CD4-positive, alpha-beta T cell treated with Interferon gamma for 1 hour (primary cell): Measurements from ENCODE around the gene RASGRP1.
"Not testable (repeated sequence)": the region's sequence is repeated elsewhere in the genome, so short reads cannot be mapped to it uniquely, and the experiment has no call there.

Experiments
- DNase-seq: peaks from one replicate; pipeline ENCODE4 v3.0.0-alpha.2; 2020

Gene RASGRP1

DNA sequence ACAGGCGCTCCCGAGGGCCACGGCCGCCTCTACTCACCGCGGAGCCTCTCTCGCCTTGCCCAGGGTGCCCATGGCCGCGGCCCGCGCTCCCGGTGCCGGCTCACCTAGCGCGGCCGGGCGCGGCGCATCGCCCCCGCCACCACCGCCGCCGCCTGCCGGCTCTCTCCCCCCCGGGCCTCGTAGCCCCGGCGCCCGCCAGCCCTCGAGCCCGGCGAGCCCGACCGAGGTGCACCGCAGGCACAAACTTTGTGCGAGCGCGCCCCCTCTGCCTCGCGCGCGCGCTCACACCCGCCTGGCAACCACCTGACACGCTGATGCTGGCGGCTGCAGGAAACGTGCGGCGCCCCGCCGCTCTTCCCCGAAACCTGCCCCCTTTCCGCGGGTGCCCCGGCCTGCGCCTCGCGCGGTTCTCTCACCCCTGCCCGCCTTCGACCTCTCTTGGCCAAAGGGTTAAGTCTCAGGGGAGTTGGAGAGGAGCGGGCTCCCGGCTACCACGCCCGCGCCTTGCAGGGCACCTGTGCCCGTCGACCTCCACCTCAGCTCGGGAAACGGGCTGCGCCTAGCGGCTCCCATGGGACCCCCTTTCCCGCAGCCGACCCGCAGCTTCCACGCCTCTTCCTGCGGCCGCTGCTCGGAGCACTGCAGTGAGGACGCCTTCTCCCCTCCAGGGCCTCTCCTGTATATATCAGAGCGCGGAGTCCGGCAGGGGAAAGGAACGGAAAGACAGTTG is at the start of gene RASGRP1:
RASGRP1 (minus strand) TSS at position 258 of the 730 bp plus-strand sequence; CDS start at position 72, 186 bp downstream.
- peak; percentile 89 for DNase-seq

DNA sequence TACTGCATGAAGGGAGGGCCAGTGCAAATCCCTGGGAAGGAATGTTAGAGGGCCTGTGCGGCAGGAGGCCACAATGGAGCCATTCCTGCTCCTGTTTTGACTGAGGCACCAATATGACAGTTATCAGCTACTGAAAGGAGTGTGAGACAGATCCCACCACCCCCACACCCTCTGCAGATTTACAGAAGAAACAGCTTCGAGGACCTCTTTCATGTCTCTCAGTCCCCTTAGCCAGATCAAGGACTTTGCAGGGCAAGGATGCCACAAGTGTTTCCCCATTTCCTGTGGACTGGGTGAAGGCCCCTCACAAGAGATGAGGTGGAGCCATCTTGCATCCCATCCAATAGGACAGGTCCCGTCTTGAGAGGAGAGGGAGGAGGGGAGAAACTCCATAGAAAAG is 48.5 kb upstream of the RASGRP1 start:
- DNase-seq: no peak

DNA sequence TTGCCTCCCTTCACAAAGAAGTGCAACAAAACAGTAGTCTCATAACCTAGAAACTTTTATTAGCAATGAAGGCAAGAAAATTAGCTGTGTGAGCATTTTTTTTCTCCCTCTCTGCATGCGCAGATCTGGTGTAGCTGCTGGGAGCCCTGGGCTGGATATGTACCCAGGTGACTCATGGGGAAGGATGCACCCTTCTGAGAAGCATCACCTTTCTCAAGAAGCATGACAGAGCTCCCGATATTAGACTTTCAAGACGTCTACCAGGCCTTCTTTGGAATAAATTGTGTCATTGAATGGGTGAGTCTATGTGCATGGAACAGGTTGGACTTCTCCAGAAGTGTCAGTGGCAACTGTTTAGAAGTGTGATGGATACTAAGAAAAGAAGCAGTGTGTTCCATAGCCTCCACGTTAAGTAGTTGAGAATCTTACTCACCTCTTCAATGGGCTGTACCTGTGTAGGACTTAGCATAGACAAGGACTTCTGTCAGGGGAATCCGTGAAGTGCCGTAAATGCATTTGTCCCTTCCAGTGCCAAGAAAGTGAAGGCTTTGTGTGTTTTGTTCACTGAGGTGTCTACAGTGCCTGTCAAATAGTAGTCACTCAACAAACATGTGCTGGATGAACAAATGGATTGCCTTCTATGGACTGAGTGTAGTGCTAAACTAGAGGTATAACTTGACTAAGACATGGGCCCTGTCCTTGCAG is 47.7 kb upstream of the RASGRP1 start:
- no peak for DNase-seq

DNA sequence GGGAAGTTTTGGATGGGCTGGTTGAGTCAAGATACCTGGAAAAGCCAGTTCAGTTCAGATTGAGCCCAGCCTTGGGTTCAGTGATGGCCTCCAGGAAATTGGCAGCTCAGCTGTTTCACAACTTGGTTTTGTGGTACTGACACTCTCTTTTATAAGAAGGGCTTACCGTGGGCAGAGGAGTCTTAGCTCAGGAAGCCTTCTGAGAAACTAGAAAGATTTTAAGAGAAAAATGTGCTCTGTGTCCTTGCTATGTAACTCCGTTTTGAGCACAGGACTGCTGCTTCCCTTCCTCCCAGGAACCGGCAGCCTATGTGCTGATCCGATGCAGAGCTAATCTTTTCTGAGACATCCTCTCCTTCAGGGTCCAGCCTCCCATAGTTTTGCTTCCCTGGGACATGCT is 46.6 kb upstream of the RASGRP1 start:
- DNase-seq: no peak

DNA sequence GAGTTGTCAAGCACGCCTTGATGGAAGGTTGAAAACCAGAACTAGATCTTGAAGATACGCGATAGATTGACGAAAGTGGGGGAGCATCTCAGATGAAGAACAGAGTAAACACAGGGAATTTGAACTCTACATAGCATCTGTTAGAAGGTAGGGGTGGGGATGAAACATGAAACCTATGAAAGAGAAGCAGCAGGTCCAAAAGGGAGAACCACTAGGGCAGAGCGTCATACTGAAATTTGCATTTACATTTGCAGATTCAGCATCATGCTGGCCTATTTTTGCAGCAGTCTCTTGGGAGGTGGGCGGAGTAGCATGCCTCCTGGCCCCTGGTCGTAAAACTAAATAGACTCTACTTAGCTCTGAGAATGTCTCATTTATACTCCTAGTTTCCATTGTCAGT is 46.1 kb upstream of the RASGRP1 start:
- DNase-seq: peak; percentile 46

DNA sequence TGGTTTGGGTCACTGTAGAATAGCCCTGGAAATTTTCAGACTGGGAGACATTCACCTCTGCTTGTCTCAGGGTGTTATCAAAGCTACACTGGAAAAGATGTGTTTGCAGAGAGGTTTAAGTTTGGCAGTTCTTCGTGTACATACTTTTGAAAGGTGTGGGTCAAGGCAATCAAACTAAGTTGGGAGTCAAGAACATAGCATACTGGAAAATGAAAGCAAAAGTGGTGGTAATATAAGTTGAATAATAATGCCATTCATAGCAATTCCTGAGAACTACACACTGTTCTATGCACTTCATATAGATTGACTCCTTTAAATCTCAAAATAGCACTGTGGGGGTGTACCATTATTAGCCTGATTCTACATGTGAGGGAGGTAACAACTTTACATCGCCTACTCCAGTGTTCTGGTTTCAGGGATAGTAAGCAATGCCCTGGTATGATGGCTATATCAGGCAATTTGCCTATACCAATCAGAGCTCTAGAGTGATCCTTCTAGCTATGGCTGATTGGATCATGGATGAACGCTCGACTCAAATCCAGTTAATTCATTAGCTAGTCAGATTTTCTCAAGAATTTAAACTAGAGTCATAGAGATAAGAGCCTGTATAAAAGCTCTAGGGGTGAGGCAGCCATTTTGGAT is 44.6 kb upstream of the RASGRP1 start:
- no peak for DNase-seq

DNA sequence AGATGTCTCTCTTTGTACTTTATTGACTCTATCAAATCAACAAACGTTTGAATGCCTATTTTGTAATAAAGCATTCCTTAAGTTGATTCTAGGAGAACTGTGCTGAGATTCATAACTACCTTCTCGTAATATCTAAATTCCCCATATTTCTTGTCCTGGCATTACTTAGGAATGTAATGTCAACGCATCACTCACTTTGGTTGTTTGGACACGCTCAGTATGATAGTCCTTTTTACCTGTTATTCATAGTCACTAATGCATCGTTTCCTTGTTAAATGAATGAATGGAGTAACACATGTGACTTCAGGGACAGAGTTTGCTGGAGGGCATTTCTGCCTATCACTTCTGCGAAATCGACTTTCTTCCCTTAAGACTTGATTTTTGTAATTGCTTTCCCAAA is 44.1 kb upstream of the RASGRP1 start:
- DNase-seq: no peak

DNA sequence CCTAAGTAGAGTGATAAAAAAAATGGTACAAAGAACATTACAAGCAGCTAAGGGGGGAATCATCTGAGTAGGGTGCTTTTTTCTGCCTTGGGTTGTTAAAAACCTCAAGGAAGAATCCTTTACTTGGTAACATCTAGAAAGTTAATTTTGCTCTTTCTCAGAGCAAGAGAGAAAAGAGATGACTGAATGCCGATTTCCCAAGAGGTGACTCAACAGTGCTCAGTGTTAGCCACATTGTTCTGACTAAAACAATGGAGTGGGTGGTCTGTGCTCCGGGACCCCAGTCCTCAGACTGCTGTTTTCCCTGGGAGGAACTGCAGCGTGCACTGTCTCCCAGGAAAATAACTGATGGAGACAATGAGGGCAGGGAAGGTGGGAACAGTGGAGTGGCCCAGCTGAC is 41.1 kb upstream of the RASGRP1 start:
- DNase-seq: no peak

DNA sequence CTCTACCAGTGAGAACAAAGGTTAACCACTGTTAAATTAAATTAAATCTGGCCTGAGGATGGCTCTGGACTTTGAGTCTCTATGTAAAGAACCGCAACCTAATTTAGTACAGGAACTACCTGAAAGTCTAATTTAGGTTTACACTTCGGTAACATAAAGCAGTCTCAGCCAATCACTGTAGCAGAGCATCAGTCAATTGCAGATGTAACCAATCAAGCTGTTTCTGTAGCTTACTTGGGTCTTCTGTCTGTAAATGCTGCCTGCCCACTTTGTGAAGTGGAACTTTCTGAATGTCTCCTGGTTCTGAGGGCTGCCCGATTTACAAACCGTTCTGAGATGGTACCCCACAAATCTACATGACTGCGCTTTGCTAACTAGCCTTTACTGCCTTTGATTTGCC is 39.1 kb upstream of the RASGRP1 start:
- DNase-seq: no peak

DNA sequence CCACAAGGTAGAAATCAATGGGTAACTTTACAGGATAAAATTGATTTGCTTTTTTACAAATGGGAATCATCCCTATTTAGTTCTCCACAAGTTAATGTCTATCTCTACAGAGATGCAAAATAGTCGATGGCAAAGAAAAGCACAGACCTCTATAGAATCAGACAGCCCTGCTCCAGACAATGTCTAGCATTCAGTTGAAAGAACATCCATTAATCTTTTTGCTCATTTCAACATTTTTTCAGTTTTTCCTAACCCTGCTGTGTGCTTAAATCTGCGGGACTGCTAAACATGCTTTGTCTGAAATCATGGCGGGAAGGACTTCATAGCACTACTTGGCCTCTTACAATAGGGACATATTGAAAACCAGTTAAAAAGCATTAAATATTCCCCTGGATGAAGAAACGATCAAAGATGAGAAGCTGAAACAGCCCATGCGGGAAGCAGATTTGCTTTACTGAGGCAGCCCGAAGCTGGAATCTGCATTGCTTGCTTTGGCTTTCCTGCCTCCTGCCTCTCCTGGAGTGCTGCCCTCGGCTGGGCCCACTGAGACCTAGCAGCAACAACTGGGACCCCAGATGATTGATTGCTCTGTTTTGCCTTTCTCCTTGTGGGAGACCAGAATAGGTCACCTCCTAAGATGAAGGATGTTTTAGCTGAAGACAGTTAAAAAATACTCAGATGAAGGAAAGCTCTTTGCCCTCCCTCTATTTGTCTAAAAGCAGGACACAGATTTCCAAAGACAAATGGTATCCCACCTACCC is 38.5 kb upstream of the RASGRP1 start:
- DNase-seq: no peak

DNA sequence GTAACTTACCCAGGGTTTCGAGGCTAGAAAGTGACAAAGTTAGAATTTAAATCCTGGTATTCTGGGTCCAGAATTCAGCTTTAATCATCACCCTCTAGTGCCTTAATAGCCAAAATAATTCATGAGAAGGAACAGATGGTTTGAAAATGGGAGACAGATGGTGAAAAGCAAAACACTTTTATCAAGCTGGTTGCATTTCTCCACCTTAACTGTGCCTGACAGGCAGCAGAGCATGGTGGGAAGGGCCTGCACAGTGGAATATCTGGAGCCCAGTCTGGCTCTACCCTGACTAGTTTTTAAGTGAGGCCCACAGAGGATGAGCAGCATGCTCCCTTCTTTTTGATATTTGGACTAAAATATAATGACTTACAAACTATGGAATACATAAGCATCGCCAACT is 35.6 kb upstream of the RASGRP1 start:
- DNase-seq: no peak

DNA sequence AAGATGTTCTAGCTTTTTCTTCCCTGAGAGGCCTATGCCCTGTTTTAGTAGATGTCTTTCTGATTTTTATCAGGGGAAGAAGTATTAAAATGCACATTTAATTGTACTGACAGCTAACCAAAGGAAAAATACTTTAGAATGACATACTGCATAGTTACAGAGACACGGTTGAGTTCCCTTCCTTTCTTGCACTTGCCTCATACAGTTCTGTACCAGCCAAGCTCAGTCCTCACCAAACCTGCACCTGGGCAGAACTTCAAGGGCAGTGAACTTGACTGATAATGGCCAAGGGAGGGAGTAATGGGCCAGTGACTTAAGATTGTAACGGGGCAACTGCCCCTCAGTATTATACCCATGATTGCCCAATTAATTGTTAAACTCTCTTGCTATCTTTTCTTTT is 34.1 kb upstream of the RASGRP1 start:
- DNase-seq: no peak

DNA sequence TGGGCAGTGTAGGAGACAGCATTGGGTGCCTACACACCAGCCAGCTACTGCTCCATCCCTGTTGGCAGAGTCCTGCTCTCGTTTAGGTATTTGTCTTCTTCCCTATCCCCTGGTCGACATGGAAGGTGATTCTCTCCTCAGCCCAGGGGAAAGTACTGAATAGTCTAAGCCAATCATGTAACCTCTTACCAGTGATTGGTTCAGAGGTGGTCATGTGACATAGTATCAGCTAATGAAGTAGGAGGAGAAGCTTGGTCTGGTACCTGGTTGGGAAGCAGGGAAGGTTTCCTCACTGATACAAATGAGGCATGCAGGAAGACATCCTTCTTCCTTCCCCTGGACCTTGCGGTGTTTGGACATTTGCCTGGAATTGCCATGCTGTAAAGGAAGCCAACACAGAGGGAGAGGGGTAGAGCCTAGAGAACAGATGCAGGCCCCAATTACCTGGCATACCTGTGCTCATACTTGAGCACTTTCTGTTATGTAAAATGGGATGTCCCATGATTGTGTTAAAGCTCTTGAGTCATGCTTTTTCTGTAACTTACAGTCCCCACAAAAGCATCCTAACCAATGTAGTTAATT is 32.7 kb upstream of the RASGRP1 start:
- DNase-seq: no peak

DNA sequence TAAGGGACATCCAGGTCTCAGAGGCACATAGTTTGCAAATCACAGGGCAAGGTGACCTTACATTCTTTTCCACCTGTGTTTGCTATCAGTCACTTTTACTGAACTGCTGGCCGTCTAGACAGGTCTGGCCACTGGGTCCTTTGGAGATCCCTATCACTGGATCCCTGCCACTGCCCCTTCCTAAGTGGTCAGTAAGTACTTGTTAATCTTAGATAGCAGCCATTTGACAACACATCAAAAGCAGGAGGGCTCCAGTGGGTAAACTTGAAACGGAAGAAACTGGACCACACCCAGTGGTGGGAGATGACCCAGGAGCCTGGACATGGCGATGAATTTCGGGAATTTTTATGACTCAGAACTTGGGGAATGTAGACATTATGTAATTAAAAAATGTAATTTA is 28.9 kb upstream of the RASGRP1 start:
- no peak for DNase-seq

DNA sequence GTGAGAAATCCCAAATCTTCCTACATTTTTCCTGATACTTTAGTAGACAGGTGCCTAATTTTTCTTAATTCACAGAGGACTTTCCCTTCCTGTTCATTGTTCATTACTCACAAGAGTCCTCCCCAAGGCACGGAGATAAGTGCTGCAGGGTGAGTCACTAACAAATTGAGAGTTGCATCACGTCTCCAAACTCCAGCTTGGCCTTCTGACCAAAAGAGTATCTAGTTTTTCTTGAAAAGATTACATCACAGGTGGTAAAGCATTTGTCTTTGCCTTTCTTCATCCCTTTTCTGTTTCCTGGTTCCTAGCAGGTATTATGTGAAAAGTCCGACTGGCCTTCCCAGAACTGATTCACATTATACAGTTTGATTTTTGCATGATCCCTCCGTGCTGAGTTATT is 24.9 kb upstream of the RASGRP1 start:
- no peak for DNase-seq

DNA sequence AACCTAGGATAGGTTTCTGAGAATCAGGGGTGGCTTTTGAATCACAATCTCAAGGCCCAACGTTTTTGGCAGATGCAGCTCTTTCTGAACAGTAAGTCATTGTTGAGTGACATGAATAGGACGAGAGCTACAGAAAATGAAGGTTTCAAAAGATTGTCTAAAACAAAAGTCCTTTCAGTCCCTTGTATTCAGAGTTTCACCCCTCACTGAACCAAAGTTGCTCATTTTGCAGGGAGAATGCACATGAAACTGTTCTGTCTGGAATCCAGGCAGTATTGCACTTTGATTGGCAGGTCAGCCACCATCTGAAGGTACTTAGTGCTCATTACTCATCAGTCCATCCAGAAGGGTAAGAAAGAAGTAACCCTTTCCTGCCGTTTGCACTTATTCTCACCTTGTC is 24.1 kb upstream of the RASGRP1 start:
- DNase-seq: no peak

DNA sequence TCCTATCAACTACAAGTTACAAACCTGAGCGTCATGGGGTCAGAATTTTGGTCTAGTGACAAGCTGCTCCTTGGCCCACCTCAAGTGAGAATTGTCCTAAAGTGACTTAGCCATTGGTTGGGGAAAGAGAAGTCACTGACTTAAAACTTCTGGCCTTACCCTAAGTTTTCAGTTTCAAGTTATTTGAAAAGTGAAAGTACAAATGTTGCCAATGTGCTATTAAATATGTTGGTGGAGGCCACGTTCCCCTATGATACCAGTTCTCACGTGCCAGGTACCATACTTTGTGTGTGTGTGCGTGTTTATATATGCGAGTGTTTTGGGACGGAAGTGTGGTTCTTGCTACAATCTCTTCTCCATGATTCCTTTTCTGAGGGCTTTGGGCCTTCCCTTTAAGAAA is 22.6 kb upstream of the RASGRP1 start:
- DNase-seq: no peak

DNA sequence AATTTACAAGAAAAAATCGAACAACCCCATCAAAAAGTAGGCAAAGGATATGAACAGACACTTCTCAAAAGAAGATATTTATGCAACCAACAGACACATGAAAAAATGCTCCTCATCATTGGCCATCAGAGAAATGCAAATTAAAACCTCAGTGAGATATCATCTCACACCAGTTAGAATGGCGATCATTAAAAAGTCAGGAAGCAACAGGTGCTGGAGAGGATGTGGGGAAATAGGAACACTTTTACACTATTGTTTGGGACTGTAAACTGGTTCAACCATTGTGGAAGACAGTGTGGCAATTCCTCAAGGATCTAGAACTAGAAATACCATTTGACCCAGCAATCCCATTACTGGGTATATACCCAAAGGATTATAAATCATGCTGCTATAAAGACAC is 21.4 kb upstream of the RASGRP1 start:
- DNase-seq: not testable (repeated sequence)

DNA sequence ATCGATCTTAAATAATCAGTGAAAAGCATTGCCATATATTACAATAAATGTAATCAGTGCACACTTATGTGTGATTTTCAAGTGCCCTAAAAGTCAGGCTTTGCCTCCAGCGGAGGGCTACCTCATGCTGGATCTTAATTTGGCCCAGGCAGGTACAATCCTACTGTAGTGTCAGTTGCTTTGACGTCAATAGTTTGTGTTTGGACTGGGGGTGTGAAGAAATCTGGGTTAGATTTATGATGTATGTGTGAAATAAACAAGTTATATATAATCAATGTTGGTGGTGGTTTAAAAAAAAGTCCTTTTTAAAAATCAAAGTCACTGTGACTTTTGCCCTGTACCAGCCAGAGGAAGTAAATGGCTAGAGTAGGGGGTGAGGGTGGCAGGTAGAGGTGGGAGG is 14.0 kb upstream of the RASGRP1 start:
- no peak for DNase-seq

DNA sequence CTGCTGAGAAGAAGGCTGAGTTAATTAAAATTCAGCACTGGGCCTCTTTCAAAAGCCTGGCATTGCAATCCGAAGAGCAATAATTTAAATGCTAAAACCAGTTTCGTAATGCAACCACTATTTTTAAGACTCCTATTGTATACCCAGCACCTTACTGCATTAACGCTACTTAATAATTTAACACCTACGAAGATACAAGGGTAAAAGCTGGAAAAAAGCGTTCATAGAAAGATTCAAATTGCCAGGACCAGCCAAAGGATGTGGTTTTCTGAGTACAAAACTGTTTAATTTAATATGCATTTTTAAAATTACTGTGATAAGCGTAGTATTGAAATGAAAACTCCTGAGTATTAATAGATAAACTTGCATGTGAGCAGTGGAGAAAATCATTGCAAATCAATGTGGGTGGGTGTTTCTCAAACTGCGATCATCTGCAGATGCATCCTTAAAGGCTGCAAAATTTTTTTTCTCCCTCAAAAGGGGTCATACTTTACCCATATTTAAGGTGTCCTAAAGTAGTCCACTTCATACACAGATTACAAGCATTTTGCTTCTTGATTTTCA is 12.9 kb upstream of the RASGRP1 start:
- no peak for DNase-seq

DNA sequence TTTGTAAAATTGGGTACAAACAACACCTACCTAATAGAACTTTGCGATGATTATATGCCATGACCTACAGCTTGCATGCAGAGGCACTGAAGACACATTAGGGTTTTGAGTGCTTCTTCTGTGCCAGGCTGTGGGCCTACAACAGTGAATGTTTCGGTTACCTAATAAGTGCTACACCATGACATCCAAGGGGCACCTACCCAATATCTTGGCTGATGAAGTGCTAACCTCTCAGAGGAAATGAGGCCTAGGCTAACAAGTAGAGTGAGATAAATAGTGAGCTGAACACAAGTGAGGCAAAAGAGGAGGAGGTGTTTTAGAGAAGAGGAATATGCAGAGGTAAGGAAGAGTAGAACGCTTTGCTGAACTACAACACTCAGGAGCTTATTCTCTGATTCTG is 12.2 kb upstream of the RASGRP1 start:
- DNase-seq: no peak

DNA sequence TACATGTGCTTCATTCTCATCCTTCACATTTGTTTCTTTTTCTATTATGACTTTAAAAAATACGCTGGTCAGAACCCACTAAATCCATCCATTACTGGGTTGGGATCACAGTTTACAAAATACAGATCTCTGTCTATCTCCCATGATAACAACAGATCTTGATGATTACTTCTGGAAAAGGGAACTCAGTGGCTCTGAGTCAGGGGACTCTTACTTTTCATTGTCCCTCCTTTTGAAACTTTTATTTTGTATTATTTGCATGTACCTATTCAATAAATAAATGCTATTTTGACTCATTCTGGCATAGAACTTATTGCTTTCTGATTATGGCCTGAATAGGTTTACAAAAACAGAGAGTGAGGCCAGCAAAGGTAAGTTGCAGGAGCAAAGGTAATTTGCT is 11.6 kb upstream of the RASGRP1 start:
- DNase-seq: no peak

DNA sequence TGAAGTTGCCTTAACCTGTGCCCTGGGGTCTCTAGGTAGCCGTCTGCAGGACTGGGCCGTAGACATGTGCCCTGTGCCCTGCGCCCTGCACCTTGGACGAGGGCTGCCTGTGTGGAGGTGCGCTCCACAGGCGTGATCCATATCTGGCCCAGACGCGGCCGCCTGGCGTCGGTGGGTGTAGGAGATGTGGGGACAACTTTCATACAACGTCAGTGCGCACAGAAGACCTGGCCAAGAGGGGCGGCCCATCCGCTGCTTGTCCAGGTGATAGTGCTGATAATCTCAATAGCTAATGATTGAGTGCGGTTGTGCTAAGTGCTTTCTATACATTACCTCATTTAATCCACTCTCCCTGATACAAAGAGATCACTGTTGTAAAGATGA is 665 bp upstream of the RASGRP1 start:
- no peak for DNase-seq
